HFF-Myc (cell line): ENCODE data around the gene COL4A1.

Experiments used
- DNase-seq: peaks from one replicate; pipeline ENCODE4 v3.0.0-alpha.2; 2011; ENCODE audit warnings: low read depth; ENCODE audit errors: extremely low read depth
- H3K4me3 ChIP-seq: replicated peaks from 2 replicates; pipeline ENCODE4 v1.5.1; 2011; ENCODE audit warnings: low read depth, mild to moderate bottlenecking, control low read depth, low read length
- TF ChIP-seq, protein P1 (sequence below): IDR thresholded peaks from 2 replicates; pipeline ENCODE4 v1.5.1; 2012; ENCODE audit warnings: mild to moderate bottlenecking, low read depth, low read length, control low read depth; ENCODE audit errors: missing control alignments

Gene COL4A1

GRCh38 chr13:110126391-110126961 lies 180.5 kb downstream of the COL4A1 start:
- TF ChIP-seq, protein P1, sequence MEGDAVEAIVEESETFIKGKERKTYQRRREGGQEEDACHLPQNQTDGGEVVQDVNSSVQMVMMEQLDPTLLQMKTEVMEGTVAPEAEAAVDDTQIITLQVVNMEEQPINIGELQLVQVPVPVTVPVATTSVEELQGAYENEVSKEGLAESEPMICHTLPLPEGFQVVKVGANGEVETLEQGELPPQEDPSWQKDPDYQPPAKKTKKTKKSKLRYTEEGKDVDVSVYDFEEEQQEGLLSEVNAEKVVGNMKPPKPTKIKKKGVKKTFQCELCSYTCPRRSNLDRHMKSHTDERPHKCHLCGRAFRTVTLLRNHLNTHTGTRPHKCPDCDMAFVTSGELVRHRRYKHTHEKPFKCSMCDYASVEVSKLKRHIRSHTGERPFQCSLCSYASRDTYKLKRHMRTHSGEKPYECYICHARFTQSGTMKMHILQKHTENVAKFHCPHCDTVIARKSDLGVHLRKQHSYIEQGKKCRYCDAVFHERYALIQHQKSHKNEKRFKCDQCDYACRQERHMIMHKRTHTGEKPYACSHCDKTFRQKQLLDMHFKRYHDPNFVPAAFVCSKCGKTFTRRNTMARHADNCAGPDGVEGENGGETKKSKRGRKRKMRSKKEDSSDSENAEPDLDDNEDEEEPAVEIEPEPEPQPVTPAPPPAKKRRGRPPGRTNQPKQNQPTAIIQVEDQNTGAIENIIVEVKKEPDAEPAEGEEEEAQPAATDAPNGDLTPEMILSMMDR, result no peak
- H3K4me3 ChIP-seq, result no peak overlapping the region
- DNase-seq, result no peak

DNA sequence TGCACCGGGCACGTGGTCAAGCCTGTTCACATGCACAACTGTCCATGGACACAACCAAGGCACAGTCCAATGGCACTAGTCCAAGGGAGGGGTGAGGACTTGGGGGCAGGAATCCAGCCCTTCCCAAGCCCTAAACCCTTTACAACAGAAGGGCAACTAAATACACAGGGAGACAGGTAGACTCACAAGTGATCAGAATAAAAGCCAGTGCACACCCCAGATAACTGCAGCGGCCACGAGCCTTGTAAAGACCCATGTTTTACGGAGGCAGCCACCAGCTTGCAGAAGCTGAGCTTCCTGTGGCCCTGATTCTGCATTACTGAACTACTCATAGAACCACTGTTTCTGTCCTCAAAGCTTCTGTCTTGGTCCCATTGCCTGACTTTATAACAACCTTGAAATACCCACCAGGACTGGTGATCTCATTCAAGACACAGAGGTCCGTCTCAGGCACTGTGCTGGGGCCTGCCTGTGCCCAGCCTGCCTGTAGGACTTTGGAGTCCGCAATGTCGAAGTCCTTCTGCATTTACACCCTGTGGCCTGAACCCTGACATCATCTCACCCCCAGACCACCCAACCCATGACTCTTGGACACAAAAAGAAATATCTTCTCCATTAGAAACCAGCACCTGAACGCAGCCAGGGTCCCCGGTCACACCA lies 181.2 kb downstream of the COL4A1 start:
- TF ChIP-seq, protein P1, result no peak
- no peak overlapping the region for H3K4me3 ChIP-seq
- DNase-seq, result no peak

DNA sequence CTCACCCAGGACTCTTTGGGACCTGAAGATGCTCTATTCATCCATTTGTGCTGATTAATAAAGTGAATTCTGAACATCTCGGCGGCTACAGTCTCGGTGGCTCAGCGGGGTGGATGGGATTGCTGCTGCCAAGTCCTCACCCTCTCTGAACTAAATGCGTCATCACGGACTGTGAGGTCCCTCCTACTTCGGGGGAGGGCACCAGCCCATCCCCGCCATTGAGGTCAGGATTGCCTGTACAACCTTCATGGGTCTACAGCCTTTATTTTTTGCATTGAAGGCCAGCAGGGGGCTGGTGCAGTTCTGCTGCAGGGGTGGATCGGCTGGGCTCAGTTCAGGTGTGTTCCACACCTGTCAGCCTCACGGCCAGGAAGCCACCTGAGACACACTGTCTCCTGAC lies 181.8 kb downstream of the COL4A1 start:
- no peak overlapping the region for H3K4me3 ChIP-seq
- DNase-seq, result no peak
- TF ChIP-seq, protein P1, result no peak

DNA sequence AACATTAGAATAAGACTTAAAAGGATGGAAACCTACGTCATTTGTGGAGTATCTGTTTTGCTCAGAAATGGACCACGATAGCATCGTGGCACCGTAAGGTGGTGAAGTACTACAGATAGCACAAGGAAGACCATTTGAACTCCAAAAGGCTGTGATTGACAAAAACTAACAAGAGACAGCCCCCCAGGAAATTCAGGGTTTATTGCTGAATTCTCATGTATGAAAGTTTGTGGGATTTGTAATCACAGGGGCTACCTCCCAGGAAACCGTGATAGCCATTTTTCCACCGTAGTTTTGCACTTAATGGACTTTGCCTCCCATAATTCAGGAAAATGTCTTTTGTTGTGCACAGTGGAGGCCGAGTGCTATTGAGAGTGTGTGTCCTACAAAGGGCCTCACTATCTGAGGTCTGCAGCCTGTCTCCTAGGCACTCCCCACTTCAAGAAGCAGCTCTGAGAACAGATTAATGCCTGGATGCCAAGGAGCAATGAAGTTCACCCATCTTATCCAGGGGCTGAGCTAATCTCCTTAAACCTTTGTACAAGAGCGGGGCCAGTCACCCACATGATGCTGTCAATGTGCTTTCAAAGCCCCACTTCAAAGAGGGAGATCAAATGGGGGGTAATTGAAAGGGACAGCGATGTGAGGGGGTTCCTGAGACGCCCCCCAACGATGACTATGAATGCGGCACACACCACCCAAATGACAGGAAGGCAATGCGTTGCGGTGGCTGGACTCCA lies 182.6 kb downstream of the COL4A1 start:
- TF ChIP-seq, protein P1, result no peak
- no peak for DNase-seq
- H3K4me3 ChIP-seq, result no peak overlapping the region

GRCh38 chr13:110123041-110123809 lies 183.7 kb downstream of the COL4A1 start:
- DNase-seq, result no peak
- TF ChIP-seq, protein P1, result no peak

DNA sequence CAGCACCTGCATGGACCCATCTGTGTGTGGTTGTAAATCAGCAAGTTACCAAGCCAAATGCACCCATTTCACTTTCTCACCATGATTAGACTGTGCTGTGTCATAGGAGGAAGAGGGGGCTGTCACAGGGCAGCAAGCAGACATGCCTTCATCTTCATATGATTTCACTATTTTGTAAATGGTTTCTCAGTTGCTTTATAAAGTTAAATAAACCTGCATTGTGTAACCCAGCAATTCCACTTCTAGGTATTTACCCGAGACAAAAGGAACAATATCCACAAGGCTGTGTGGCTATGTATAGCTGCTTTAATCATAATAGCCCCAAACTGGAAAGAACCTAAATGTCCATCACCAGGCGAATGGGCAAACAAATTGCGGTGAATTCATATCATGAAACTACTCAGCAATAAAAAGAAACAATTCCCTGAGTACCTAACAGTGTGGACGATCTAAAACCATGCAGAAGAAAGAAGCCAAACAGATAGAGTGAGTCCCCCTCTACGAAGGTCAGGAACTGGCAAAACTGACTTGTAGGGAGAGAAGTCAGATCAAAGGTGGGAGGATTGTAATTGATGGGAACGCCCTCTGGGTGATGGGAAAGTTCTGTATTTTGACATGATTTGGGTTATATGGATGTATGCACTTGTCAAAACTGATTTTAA lies 185.4 kb downstream of the COL4A1 start:
- TF ChIP-seq, protein P1, result no peak
- no peak overlapping the region for H3K4me3 ChIP-seq
- no peak for DNase-seq

More at GRCh38 chr13:110123041-110123809, 183.7 kb downstream of the COL4A1 start:
- H3K4me3 ChIP-seq, result no peak overlapping the region
